Colonic mucosa (tissue), 4 donors: Measurements from ENCODE around the gene GNB1L. TPM values are rescaled to one million over a fixed set of nuclear protein-coding genes. Genes with fewer than 3 reads are reported as not detected.

Experiments
- DNase-seq: peaks from one replicate; pipeline ENCODE4 v3.0.0-alpha.2; 2020
- H3K27ac ChIP-seq: fragments of 200-600 bp; one replicate; pipeline ENCODE4 v1.8.0; 2021
- H3K27me3 ChIP-seq: fragments of 200-600 bp; one replicate; pipeline ENCODE4 v1.8.0; 2021
- H3K36me3 ChIP-seq: fragments of 200-600 bp; one replicate; pipeline ENCODE4 v1.8.0; 2021
- H3K4me1 ChIP-seq: fragments of 200-600 bp; one replicate; pipeline ENCODE4 v1.8.0; 2021; ENCODE audit warnings: mild to moderate bottlenecking
- H3K4me3 ChIP-seq: fragments of 200-600 bp; one replicate; pipeline ENCODE4 v1.8.0; 2021
- H3K9ac ChIP-seq, 2 donors: one replicate each; pipeline ENCODE4 v1.7.0; 2013; ENCODE audit warnings: control low read depth in 2 of 2, low read depth in 2 of 2, low read length in 2 of 2
- H3K9me3 ChIP-seq: fragments of 200-600 bp; one replicate; pipeline ENCODE4 v1.8.0; 2021
- intact Hi-C: fragments of 100-400 bp; cut with DNase I; formaldehyde crosslinking; loops from one replicate; pipeline ENCODE4 v1.14.1; 2022
- total RNA-seq, 2 donors: library from RNA; stranded (reverse); fragmentation: NEBNext Ultra II Directional in 1 of 2; extraction: Animal tissue kit (Norgen Biotek cat#: 25700) in 1 of 2; gene quantifications; one replicate each; pipeline ENCODE4 v1.2.1, GENCODE V29; 2021
- TF ChIP-seq, protein P1 (sequence below): fragments of 200-600 bp; IDR thresholded peaks from one replicate; pipeline ENCODE4 v1.8.0; 2022; ENCODE audit warnings: antibody characterized with exemption, mild to moderate bottlenecking
- donor health status: healthy.
- donor health status: DM: no; HTN: no; CAD: no.
- donor health status: DM: no; HTN: no; CAD: no.

Gene GNB1L
- total RNA-seq, 2 donors from 2014 or later, result 4.4 to 10.2 TPM

DNA sequence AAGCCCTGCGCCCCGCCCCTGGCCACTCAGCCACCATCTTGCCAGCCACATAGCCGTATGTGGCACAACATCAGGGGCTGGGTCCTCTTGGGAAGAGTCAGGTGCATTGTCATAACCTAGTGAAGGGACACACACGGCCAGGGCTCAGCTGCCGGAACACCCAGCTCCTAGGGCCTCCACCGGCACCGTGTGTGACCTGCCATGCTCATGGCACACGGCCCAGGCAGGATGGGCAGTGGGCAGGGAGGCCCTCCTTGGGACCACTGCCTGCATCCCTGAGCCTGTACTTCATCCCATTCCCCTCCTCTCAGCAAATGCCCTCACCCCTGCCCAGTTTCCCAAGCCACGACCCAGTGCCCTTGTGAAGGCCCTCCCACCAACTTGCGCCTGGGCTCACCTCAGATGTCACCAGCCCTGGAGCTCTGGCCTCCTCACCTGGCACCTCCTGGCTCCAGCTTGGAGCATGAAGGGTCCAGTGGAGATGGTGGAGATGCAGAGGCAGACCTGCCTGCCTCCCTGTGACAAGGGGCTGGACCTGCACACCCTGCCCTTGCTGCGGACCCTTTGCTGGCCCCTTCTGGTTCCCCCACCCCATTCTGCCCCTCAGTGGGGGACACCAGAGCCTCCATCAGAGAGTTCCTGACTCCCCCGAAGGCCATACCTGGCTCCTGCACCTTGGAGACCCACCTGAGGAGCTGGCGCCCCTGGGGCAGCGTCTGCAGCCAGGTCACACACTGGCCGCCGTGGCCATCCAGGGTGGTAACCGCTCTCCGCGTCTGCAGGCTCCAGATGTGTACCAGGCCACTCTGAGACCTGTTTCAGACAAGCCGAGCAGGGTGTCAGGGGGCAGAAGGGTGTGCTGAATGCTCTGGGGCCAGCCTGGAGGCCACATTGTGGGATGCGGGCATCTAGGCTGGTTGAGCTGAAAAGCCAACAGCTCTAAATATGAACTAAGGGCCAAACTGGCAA lies 34.5 kb downstream of the GNB1L start:
- Histone ChIP-seq H3K36me3 (no peaks in the 10 kb centered on the region), H3K4me1 (no peaks in the 10 kb centered on the region), H3K27ac (no peak overlapping the region), H3K9me3 (no peaks in the 10 kb centered on the region), H3K27me3 (no peaks in the 10 kb centered on the region), H3K4me3 (no peak overlapping the region), H3K9ac (no peak overlapping the region)
- TF ChIP-seq, protein P1, sequence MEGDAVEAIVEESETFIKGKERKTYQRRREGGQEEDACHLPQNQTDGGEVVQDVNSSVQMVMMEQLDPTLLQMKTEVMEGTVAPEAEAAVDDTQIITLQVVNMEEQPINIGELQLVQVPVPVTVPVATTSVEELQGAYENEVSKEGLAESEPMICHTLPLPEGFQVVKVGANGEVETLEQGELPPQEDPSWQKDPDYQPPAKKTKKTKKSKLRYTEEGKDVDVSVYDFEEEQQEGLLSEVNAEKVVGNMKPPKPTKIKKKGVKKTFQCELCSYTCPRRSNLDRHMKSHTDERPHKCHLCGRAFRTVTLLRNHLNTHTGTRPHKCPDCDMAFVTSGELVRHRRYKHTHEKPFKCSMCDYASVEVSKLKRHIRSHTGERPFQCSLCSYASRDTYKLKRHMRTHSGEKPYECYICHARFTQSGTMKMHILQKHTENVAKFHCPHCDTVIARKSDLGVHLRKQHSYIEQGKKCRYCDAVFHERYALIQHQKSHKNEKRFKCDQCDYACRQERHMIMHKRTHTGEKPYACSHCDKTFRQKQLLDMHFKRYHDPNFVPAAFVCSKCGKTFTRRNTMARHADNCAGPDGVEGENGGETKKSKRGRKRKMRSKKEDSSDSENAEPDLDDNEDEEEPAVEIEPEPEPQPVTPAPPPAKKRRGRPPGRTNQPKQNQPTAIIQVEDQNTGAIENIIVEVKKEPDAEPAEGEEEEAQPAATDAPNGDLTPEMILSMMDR, result no peak
- DNase-seq, result peak; percentile 11
- intact Hi-C loops, result no loop called here

DNA sequence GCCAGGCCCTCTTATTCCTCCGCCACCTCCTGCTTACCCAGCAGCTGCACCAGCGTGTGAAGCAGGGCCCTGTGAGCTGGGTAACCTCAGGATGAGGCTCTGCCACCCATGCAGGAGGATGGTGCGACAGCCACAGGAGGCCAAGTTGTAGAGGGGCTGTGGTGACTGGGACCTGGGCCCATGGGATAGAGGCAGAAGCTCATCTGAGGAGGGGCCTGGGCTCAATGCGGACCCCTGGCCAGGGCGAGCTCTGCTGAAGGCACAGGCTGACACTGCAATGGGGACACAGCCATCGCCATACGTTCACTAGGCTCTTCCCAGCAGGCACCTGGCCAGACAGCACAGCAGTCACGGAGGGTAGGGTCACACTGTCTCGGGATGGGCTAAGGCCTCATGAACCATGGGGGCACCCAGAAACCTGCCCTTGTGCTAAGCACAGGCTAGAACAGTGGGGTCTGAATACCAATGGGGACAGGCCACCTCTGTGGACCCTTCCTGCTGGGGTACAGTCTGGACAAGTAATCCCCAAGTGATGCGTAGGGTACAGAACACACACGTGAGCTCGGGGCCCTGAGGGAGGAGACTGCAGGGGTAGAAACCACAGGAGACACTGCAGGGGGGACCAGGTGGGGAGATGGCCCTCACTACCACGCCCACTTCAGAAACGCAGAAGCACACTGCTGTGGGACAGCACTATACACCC lies 35.3 kb downstream of the GNB1L start:
- Histone ChIP-seq H3K27ac (no peak overlapping the region), H3K36me3 (no peaks in the 10 kb centered on the region), H3K4me3 (no peak overlapping the region), H3K27me3 (no peaks in the 10 kb centered on the region), H3K9ac (no peak overlapping the region), H3K4me1 (no peaks in the 10 kb centered on the region), H3K9me3 (no peaks in the 10 kb centered on the region)
- peak; percentile 2 for DNase-seq
- TF ChIP-seq, protein P1, result no peak
- intact Hi-C loops, result no loop called here

DNA sequence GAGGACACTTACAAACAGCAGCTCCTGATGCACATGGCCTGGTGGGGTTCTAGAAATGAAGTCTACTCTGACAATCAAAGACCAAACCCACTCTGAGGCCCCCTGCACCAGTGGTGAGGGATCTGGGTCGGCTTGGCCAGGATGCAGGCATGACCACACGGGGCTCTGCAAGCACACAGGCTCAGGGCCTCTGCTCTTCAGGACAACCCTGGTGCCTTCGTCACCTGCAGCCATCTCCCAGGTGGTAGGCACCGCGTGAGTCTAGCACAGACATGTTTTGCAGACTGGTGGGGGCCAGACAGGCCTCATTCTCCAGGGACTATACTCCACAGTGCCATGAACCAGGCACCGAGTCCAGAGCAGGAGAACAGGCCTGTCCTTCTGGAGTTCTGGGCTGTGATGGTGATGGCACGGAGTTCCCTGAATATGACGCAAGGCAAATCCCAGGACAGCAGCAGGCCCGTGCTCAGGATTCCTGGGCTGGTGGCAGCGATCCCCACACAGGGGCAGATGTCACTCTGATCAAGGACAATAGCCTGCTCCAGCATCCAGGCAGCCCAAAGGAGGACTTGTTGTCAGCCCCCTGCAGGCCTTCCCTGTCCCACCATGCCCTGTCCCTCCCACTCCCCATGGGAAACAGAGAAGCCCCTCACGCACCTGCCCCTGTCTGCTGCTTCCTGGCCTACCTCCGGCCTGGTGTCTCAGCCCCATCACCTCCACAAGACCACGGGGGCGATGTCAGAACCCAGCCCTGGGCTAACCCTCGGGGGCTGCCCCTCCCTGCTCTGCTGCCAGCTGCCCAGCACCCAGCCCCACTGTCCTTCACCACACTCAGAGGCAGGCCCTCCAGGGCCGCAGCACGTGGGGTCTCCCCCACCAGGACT lies 36.1 kb downstream of the GNB1L start:
- H3K9me3 ChIP-seq, result no peaks in the 10 kb centered on the region
- H3K36me3 ChIP-seq, result no peaks in the 10 kb centered on the region
- no peaks in the 10 kb centered on the region for H3K27me3 ChIP-seq
- TF ChIP-seq, protein P1, result no peak
- DNase-seq, result no peak
- no peak overlapping the region for H3K9ac ChIP-seq
- intact Hi-C loops, result no loop called here
- no peaks in the 10 kb centered on the region for H3K4me1 ChIP-seq
- H3K27ac ChIP-seq, result no peak overlapping the region
- no peak overlapping the region for H3K4me3 ChIP-seq

GRCh38 chr22:19816372-19817119 lies 38.1 kb downstream of the GNB1L start:
- H3K9ac ChIP-seq, result no peak overlapping the region
- no peaks in the 10 kb centered on the region for H3K4me1 ChIP-seq
- TF ChIP-seq, protein P1, result no peak
- intact Hi-C loops, result no loop called here
- H3K27ac ChIP-seq, result no peak overlapping the region
- H3K9me3 ChIP-seq, result no peaks in the 10 kb centered on the region
- no peaks in the 10 kb centered on the region for H3K36me3 ChIP-seq
- H3K27me3 ChIP-seq, result no peaks in the 10 kb centered on the region
- no peak for DNase-seq
- H3K4me3 ChIP-seq, result no peak overlapping the region
